Liver (tissue), 9 donors: ENCODE measurements around the gene PCYT1B. TPM values are rescaled to one million over a fixed set of nuclear protein-coding genes. Genes with fewer than 3 reads are reported as not detected.

Experiments used
- DNase-seq: peaks from one replicate; pipeline ENCODE4 v3.0.0-alpha.2; 2017; ENCODE audit warnings: low spot score
- H3K27ac ChIP-seq, 2 donors: one replicate each; pipeline ENCODE4 v1.7.0; 2013; ENCODE audit warnings: inconsistent platforms in 2 of 2, low read length in 2 of 2, control low read depth in 1 of 2, low read depth in 1 of 2, mild to moderate bottlenecking in 1 of 2
- H3K27me3 ChIP-seq, 4 donors: one replicate each; pipeline versions ENCODE4 v1.6.1 to v1.7.0; 2013; ENCODE audit warnings: low read length in 3 of 4, inconsistent platforms in 1 of 4, mild to moderate bottlenecking in 1 of 4, moderate library complexity in 1 of 4; ENCODE audit not compliant: control insufficient read depth in 4 of 4, insufficient read depth in 4 of 4
- H3K36me3 ChIP-seq, 4 donors: one replicate each; pipeline versions ENCODE4 v1.6.1 to v1.7.0; 2013; ENCODE audit warnings: low read length in 3 of 4, mild to moderate bottlenecking in 3 of 4, low read depth in 1 of 4, moderate library complexity in 1 of 4; ENCODE audit not compliant: control insufficient read depth in 4 of 4, insufficient read depth in 3 of 4
- H3K4me1 ChIP-seq, 4 donors: one replicate each; pipeline versions ENCODE4 v1.6.1 to v1.7.0; 2013; ENCODE audit warnings: low read length in 3 of 4, mild to moderate bottlenecking in 3 of 4, moderate library complexity in 1 of 4; ENCODE audit not compliant: control insufficient read depth in 4 of 4, insufficient read depth in 4 of 4
- H3K4me3 ChIP-seq, 3 donors: one replicate each; pipeline versions ENCODE4 v1.6.1 to v1.7.0; 2013; ENCODE audit warnings: low read length in 3 of 3, control low read depth in 1 of 3, low read depth in 1 of 3, mild to moderate bottlenecking in 1 of 3
- H3K9ac ChIP-seq, 2 donors: one replicate each; pipeline ENCODE4 v1.7.0; 2013; ENCODE audit warnings: low read length in 2 of 2, mild to moderate bottlenecking in 2 of 2, moderate library complexity in 2 of 2, control low read depth in 1 of 2, low read depth in 1 of 2
- H3K9me3 ChIP-seq, 4 donors: one replicate each; pipeline versions ENCODE4 v1.6.1 to v1.7.0; 2013; ENCODE audit warnings: low read length in 3 of 4; ENCODE audit not compliant: control insufficient read depth in 4 of 4
- EGR1 ChIP-seq, 2 donors: IDR thresholded peaks; 2 replicates each; pipeline ENCODE4 v1.6.1; 2016 to 2018; ENCODE audit warnings: antibody characterized with exemption in 2 of 2, low read depth in 2 of 2
- FOXA1 ChIP-seq: IDR thresholded peaks from 2 replicates; pipeline ENCODE4 v1.6.1; 2016; ENCODE audit warnings: antibody characterized with exemption
- FOXA2 ChIP-seq: IDR thresholded peaks from 2 replicates; pipeline ENCODE4 v1.6.1; 2016; ENCODE audit warnings: antibody characterized with exemption
- HNF4A ChIP-seq, 2 donors: conservative IDR thresholded peaks; 2 replicates each; pipeline ENCODE4 v1.6.1; 2016; ENCODE audit warnings: antibody characterized with exemption in 2 of 2, mild to moderate bottlenecking in 2 of 2
- HNF4G ChIP-seq: IDR thresholded peaks from 2 replicates; pipeline ENCODE4 v1.6.1; 2016; ENCODE audit warnings: antibody characterized with exemption
- JUND ChIP-seq, 2 donors: IDR thresholded peaks; 2 replicates each; pipeline ENCODE4 v1.6.1; 2016; ENCODE audit warnings: antibody characterized with exemption in 2 of 2
- NR2F2 ChIP-seq: IDR thresholded peaks from 2 replicates; pipeline ENCODE4 v1.6.1; 2016; ENCODE audit warnings: antibody characterized with exemption
- RAD21 ChIP-seq, 2 donors: IDR thresholded peaks; 2 replicates each; pipeline ENCODE4 v1.6.1; 2016; ENCODE audit warnings: antibody characterized with exemption in 2 of 2, mild to moderate bottlenecking in 2 of 2
- RXRA ChIP-seq, 2 donors: IDR thresholded peaks; 2 replicates each; pipeline ENCODE4 v1.6.1; 2017 to 2018; ENCODE audit warnings: antibody characterized with exemption in 2 of 2, mild to moderate bottlenecking in 1 of 2
- SP1 ChIP-seq: IDR thresholded peaks from 2 replicates; pipeline ENCODE4 v1.6.1; 2018; ENCODE audit warnings: antibody characterized with exemption, mild to moderate bottlenecking
- TAF1 ChIP-seq: conservative IDR thresholded peaks from 2 replicates; pipeline ENCODE4 v1.6.1; 2016; ENCODE audit warnings: antibody characterized with exemption, mild to moderate bottlenecking
- YY1 ChIP-seq: IDR thresholded peaks from 2 replicates; pipeline ENCODE4 v1.6.1; 2016; ENCODE audit warnings: antibody characterized with exemption, mild to moderate bottlenecking
- WGBS: extraction: QIAGEN DNeasy Blood & Tissue Kit; methylation state at CpG from one replicate; pipeline ENCODE4 v1.1.7; 2013; 5-methylcytosine and 5-hydroxymethylcytosine counted together
- polyA plus RNA-seq, 2 donors: library from polyadenylated mRNA; stranded (reverse) in 1 of 2; unstranded in 1 of 2; fragments of 200-250 nt in 1 of 2; fragments of >200 nt in 1 of 2; fragmentation: Nextera tagmentation in 1 of 2; extraction: Ambion mirVana in 1 of 2; gene quantifications; one replicate each; pipeline versions ENCODE4 v1.2.1 to v1.2.3, GENCODE V29; 2013 to 2015
- total RNA-seq, 2 donors: library from RNA; depleted of rRNA; stranded (reverse); fragments of >200 nt; gene quantifications; one replicate each; pipeline ENCODE4 v1.2.3, GENCODE V29; 2014
- TF ChIP-seq, protein P1 (sequence below): fragments of 150-350 bp; IDR thresholded peaks from 2 replicates; pipeline ENCODE4 v1.5.1; 2017; ENCODE audit warnings: improper control_type of control experiment, low read depth, low read length; ENCODE audit not compliant: missing input control
- TF ChIP-seq, protein P2 (sequence below): IDR thresholded peaks from 2 replicates; pipeline ENCODE4 v1.6.1; 2016; ENCODE audit warnings: antibody characterized with exemption
- donor health status: healthy.
- donor health status: healthy.
- donor health status: healthy.
- donor health status: healthy.
- donor health status: healthy.

Gene PCYT1B
- total and polyA plus RNA-seq, 4 donors = under 0.01 to 2.1 (median 0.06) TPM; not detected in 1

DNA sequence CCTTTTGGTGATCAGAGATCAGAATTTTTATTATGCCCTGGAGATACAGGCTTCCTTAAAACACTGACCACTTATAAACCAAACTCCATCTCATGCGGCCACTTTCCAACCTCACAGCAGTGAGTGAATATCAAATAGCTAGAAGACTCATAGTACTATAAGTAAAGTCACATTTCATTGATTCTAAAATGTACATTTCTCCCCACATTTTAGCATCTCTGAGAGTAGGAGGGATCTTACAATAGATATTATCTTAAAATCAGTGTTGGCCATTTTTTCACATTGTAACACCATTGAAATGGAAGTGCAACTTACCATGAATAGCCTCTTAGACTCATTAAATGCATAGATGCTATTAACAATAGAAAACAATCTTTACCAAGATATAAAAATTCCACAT lies 17.4 kb downstream of the PCYT1B start:
- Histone ChIP-seq H3K27ac (no peak overlapping the region), H3K4me1 (no peaks in the 10 kb centered on the region), H3K27me3 (no peaks in the 10 kb centered on the region), H3K9ac (no peak overlapping the region), H3K9me3 (no peaks in the 10 kb centered on the region), H3K4me3 (no peak overlapping the region), H3K36me3 (no peaks in the 10 kb centered on the region)
- WGBS = 91% methylated on average over 1 of the region's 1 CpG
- TF ChIP-seq RXRA (IDR thresholded peaks at IDR 0.05) = no peak
- DNase-seq = no peak

DNA sequence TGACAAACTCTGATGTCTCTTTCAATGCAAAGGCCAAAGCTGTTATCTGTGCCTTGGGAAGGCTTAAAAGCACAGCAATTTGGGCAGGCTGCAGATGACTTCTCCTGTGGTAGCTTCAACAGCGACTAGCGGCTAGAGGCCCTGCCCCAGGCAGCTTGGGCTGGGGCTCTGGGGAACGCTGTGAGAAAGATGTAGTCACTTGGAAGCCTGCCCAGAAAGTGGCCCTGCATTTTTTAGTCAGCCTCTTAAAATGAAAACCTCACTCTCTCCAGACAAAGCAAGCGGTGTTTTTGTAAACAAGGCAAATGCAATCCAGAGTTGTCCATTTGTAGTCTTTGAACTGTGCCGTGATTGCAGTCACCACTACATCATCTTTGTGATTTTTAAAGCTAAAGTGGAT lies 27.5 kb downstream of the PCYT1B start:
- no peak overlapping the region for H3K27ac ChIP-seq
- no peaks in the 10 kb centered on the region for H3K36me3 ChIP-seq
- WGBS = 73% methylated on average over 5 of the region's 5 CpGs
- H3K9ac ChIP-seq = no peak overlapping the region
- H3K9me3 ChIP-seq = peaks cover 0 to 3% (median 0%) of the 10 kb centered on the region in 4 donors
- H3K4me3 ChIP-seq = no peak overlapping the region
- TF ChIP-seq FOXA2 (no peak), RAD21 (IDR thresholded peaks at IDR 0.05) (no peak), HNF4G (no peak), NR2F2 (no peak), EGR1 (IDR thresholded peaks at IDR 0.05; ENCODE audit: low read depth in 2 of 2) (no peak), RXRA (IDR thresholded peaks at IDR 0.05) (no peak), HNF4A (conservative IDR thresholded peaks at IDR 0.05) (no peak), JUND (IDR thresholded peaks at IDR 0.05) (no peak), FOXA1 (no peak)
- TF ChIP-seq, protein P1, sequence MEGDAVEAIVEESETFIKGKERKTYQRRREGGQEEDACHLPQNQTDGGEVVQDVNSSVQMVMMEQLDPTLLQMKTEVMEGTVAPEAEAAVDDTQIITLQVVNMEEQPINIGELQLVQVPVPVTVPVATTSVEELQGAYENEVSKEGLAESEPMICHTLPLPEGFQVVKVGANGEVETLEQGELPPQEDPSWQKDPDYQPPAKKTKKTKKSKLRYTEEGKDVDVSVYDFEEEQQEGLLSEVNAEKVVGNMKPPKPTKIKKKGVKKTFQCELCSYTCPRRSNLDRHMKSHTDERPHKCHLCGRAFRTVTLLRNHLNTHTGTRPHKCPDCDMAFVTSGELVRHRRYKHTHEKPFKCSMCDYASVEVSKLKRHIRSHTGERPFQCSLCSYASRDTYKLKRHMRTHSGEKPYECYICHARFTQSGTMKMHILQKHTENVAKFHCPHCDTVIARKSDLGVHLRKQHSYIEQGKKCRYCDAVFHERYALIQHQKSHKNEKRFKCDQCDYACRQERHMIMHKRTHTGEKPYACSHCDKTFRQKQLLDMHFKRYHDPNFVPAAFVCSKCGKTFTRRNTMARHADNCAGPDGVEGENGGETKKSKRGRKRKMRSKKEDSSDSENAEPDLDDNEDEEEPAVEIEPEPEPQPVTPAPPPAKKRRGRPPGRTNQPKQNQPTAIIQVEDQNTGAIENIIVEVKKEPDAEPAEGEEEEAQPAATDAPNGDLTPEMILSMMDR = no peak
- TF ChIP-seq, protein P2, sequence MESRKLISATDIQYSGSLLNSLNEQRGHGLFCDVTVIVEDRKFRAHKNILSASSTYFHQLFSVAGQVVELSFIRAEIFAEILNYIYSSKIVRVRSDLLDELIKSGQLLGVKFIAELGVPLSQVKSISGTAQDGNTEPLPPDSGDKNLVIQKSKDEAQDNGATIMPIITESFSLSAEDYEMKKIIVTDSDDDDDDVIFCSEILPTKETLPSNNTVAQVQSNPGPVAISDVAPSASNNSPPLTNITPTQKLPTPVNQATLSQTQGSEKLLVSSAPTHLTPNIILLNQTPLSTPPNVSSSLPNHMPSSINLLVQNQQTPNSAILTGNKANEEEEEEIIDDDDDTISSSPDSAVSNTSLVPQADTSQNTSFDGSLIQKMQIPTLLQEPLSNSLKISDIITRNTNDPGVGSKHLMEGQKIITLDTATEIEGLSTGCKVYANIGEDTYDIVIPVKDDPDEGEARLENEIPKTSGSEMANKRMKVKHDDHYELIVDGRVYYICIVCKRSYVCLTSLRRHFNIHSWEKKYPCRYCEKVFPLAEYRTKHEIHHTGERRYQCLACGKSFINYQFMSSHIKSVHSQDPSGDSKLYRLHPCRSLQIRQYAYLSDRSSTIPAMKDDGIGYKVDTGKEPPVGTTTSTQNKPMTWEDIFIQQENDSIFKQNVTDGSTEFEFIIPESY = no peak
- no peak for DNase-seq
- no peaks in the 10 kb centered on the region for H3K4me1 ChIP-seq
- no peaks in the 10 kb centered on the region for H3K27me3 ChIP-seq

DNA sequence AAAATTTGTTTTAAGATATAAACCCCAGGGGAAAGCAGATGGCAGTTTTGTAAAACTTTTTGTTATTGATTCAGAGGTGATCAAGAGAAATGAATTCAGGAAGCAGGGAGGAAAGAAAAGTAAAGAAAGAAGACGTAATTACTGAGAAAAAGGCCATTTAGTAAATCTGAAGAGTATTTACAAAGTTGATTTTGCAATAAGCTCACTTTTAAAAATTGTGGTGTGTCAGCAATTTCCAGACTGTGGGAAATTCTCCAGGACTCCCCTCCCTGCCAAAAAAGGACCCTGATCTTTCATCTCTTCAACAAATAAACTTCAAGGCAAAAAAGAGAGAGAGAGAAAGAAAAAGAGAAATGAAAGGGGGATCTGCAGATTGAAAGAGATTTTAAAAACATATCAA lies 36.6 kb downstream of the PCYT1B start:
- peaks cover 0 to 4% (median 0%) of the 10 kb centered on the region in 4 donors for H3K4me1 ChIP-seq
- WGBS = 19% methylated on average over 1 of the region's 1 CpG
- no peak overlapping the region for H3K27ac ChIP-seq
- H3K4me3 ChIP-seq = no peak overlapping the region
- TF ChIP-seq YY1 = no peak
- TF ChIP-seq SP1 = no peak
- no peak for TF ChIP-seq HNF4G
- TF ChIP-seq HNF4A (conservative IDR thresholded peaks at IDR 0.05) = no peak
- TF ChIP-seq, protein P1 = no peak
- TF ChIP-seq NR2F2 = no peak
- no peak for TF ChIP-seq TAF1
- H3K9me3 ChIP-seq = no peaks in the 10 kb centered on the region
- DNase-seq = no peak
- no peaks in the 10 kb centered on the region for H3K27me3 ChIP-seq
- H3K9ac ChIP-seq = no peak overlapping the region
- H3K36me3 ChIP-seq = no peaks in the 10 kb centered on the region
